Hindlimb muscle (tissue), 1 donor: Measurements from ENCODE around the gene HPN. TPM values are rescaled to one million over a fixed set of nuclear protein-coding genes. Genes with fewer than 3 reads are reported as not detected.
"Not testable (repeated sequence)": the region's sequence is repeated elsewhere in the genome, so short reads cannot be mapped to it uniquely, and the experiment has no call there.

Experiments
- DNase-seq: peaks from one replicate; pipeline ENCODE4 v3.0.0-alpha.2; 2013
- polyA plus RNA-seq: library from polyadenylated mRNA; unstranded; fragments of 120-200 nt; gene quantifications from one replicate; pipeline ENCODE4 v1.2.1, GENCODE V29; 2013; ENCODE audit not compliant: insufficient read length

Gene HPN
- polyA plus RNA-seq, 1 donor, result 0.36 TPM

GRCh38 chr19:35027851-35028599 lies 13.5 kb upstream of the HPN start:
- DNase-seq, result no peak

- not testable (repeated sequence) for DNase-seq
Observed at GRCh38 chr19:35028600-35028885, 13.0 kb upstream of the HPN start.

- DNase-seq, result not testable (repeated sequence)
Observed at GRCh38 chr19:35029275-35029736, 12.2 kb upstream of the HPN start.

GRCh38 chr19:35029737-35030256 lies 11.7 kb upstream of the HPN start:
- DNase-seq, result no peak

- no peak for DNase-seq
Observed at GRCh38 chr19:35030257-35031071, 11.1 kb upstream of the HPN start, which contains the start of gene SCN1B. Gene SCN1B, plus strand, starts transcription at chr19:35030470. Its CDS starts 351 bp downstream, at chr19:35030821.

GRCh38 chr19:35031072-35031881 lies 10.2 kb upstream of the HPN start:
- no peak for DNase-seq

GRCh38 chr19:35032356-35032865 lies 9.1 kb upstream of the HPN start:
- DNase-seq, result no peak

GRCh38 chr19:35033067-35034004 lies 8.2 kb upstream of the HPN start:
- DNase-seq, result no peak

GRCh38 chr19:35034005-35034502 lies 7.5 kb upstream of the HPN start:
- DNase-seq, result no peak

- DNase-seq, result no peak
Observed at GRCh38 chr19:35034588-35035382, 6.7 kb upstream of the HPN start.

GRCh38 chr19:35037716-35038622 lies 3.6 kb upstream of the HPN start:
- DNase-seq, result no peak

- no peak for DNase-seq
Observed at GRCh38 chr19:35038623-35039512, 2.7 kb upstream of the HPN start.

GRCh38 chr19:35039881-35040825 lies 1.4 kb upstream of the HPN start:
- DNase-seq, result no peak

GRCh38 chr19:35040826-35041547 lies 534 bp upstream of the HPN start:
- DNase-seq, result no peak

GRCh38 chr19:35042056-35042730 lies 672 bp downstream of the HPN start:
- no peak for DNase-seq
